Measurements from ENCODE around the gene CSRNP2. TPM values are rescaled to one million over a fixed set of nuclear protein-coding genes. Genes with fewer than 3 reads are reported as not detected.

Gene CSRNP2, protein sequence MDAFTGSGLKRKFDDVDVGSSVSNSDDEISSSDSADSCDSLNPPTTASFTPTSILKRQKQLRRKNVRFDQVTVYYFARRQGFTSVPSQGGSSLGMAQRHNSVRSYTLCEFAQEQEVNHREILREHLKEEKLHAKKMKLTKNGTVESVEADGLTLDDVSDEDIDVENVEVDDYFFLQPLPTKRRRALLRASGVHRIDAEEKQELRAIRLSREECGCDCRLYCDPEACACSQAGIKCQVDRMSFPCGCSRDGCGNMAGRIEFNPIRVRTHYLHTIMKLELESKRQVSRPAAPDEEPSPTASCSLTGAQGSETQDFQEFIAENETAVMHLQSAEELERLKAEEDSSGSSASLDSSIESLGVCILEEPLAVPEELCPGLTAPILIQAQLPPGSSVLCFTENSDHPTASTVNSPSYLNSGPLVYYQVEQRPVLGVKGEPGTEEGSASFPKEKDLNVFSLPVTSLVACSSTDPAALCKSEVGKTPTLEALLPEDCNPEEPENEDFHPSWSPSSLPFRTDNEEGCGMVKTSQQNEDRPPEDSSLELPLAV
- polyA plus RNA-seq (2012; ENCODE audit: insufficient read depth, insufficient read length) = 19.4 TPM

DNA sequence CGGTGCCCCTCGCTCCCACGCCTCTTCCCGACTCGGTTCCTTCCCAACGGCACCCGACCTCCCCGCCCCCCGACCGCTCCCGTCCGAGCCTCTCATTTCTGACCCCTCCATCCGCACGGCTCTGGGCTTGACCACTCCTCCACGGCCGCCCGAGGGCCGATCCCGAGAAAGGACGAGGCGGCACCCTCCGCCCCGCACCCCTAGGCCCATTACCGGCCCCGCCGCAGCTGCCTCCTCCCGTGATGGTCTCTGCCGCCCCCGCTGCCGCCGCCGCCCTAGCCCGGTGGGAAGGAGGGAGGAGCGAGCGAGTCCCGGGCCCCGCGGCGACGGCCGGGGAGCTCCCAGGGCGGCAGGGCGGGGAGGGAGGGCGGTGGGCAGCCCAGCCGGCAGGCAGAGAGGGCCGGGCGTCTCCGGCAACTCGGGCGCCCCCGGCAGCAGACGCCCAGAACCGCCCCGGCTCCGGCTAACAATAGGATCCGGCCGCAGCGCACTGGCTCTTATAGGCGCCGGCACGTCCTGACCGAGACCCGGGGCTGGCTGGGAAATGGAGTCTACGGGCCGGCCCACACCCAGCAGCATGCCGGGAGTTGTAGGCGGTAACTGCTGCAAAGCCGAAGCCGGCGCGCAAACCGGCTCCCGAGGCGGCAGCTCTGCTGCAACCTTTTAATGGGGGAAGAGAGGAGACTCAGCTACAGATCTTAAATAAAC lies at the start of gene CSRNP2:
TSS of gene CSRNP2 (minus strand) at position 471 of the 708 bp plus-strand sequence. CDS start 7,035 bp downstream, outside the sequence.
- DNase-seq (ENCODE audit: low read depth, low spot score) = peak; percentile 93
- H3K4me3 ChIP-seq (ENCODE audit: low read length) = peak within 1 kb of the TSS; percentile 71

GRCh38 chr12:51132693-51133092 lies 49.3 kb upstream of the CSRNP2 start:
- DNase-seq (ENCODE audit: low read depth, low spot score) = no peak

DNA sequence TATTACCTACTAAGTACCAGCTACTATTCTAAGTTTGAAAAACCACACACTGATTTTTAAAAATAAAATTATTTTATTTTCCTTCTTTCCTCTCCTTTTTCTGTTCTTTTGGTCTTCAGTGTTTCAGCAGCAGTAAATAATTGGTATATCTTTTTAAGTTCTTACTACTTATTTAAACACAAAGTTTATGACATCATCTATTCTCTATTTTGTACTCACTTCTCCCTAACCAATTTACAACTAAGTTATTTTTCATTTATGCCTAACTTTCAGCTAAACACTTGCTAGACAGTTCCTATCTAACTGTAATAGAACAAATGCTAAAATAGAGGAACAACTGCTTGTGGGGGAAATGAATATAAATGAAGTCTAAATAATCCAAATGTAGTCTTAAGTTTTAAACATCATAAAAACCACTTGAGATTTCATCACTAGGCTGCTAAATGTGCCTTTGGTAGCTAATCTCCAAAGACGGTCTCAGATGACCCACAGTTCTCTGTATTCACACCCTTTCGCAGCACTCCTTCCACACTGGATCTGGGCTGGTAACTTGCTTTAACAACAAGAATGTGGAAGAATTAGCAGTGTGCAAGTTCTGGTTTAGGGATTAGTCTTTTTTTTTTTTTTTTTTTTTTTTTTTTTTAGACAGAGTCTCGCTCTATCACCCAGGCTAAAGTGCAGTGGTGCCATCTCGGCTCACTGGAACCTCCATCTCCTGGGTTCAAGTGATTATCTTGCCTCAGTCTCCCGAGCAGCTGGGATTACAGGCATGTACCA lies 48.5 kb upstream of the CSRNP2 start:
- no peak overlapping the region for H3K4me3 ChIP-seq (ENCODE audit: low read length)
- no peak for DNase-seq (ENCODE audit: low read depth, low spot score)

More at GRCh38 chr12:51132693-51133092, 49.3 kb upstream of the CSRNP2 start:
- no peak overlapping the region for H3K4me3 ChIP-seq (ENCODE audit: low read length)

- H3K4me3 ChIP-seq (ENCODE audit: low read length) = no peak overlapping the region
- no peak for DNase-seq (ENCODE audit: low read depth, low spot score)
Observed at GRCh38 chr12:51128919-51129318, 45.5 kb upstream of the CSRNP2 start.

DNA sequence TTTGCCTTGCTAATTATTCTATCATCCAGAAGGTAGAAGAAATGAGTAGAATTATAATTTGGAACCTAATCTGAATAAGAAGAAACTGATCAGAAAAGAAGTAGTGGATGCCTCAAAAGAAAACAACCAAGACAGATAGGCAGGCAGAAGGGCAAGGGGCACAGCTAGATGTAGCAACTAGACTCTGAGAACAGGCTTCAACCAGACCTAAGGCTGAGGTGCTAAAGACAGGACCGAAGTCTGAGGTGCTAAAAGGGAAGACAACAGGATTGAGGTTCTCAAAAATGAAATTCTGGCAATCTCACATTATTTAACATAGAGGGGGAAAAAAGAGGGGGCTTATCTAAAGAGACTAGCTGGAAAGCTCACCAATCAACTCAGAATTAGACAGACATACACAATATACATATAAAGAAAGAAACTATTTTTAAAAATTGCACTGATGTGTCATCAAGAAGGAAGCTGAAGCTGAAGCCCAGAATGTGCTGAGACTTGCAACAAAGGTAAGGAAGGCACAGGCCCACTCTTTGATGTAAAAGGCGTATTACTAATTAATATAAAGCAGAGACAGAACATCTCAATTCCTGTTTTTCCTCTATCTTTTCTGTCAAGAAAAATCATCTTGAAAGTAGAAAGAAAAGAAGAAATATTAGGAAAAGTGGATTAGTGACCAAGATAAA lies 43.8 kb upstream of the CSRNP2 start:
- no peak for DNase-seq (ENCODE audit: low read depth, low spot score)
- no peak overlapping the region for H3K4me3 ChIP-seq (ENCODE audit: low read length)

DNA sequence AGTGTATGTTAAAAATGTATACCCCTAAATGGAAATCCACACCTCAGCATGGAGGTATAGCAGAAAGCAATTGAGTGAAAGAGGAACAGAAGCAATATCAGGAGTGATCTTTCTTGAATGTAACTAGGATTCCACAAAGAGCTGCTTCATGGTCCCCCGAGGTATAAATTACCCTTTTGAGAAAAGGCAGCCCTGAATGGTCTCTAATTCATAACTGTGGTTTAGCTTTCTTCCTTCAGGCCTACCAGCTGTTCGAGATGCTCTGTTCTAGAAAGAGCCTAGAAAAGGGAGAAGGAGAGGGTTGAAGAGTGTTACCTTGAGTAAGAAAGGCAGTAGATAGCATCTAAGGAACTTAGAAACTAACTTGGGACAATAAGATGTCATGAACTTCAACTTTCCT lies 42.9 kb upstream of the CSRNP2 start:
- H3K4me3 ChIP-seq (ENCODE audit: low read length) = no peak overlapping the region
- DNase-seq (ENCODE audit: low read depth, low spot score) = no peak

DNA sequence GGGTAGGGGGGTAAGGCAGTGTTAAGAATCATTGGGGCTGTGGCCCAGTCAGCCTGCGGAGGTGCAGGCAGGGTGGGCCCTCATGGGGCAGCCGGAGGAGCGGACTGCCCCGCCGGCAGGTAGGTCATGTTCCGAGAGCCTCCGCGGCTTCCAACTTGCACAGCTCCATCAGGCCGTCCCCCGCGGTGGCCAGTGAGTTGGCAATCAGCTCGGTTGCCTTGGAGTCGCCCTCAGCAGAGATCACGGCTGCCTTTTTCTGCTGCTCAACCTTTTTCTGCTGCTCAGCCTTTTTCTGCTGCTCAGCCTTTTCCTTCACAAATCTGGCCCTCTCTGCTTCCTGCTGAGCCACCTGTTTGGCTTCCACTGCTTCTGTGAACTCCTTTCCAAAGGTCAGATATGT lies 41.1 kb upstream of the CSRNP2 start:
- DNase-seq (ENCODE audit: low read depth, low spot score) = no peak
- H3K4me3 ChIP-seq (ENCODE audit: low read length) = no peak overlapping the region

DNA sequence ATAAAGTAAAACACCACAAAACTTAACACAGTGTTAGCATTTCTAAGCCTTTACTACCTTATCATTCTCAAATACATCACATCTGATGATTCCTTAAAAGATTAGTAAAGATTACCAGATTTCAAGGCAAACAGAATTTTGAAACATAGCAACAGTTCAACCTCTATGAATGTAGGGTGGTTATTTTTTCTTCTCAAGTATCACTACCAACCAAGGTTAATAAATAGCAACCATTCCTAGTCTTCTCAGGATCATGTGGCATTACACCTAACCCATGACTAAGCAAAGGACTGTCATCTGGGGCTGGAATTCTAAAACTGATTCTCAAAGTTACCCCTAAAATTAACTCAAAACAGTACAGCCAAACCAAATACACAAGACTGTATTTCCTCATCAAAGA lies 39.4 kb upstream of the CSRNP2 start:
- H3K4me3 ChIP-seq (ENCODE audit: low read length) = no peak overlapping the region
- DNase-seq (ENCODE audit: low read depth, low spot score) = no peak

DNA sequence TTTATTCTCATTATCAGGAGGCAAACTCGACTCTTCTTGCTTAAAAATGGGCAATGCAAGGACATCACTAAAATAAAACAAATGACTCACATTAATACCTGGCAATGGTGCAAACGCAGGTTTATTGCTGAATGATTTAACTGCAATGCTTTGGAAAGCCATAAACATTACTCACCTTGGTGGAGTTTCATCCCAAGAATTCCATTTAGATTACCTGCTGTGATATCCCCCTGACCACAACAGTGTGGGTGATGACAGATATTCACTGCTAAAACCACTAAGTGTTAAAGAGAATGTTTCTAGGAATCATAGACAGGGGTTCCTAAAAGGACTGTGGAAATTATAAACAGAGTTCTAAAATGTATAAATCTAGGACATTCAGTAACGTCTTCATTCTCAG lies 35.3 kb upstream of the CSRNP2 start:
- no peak overlapping the region for H3K4me3 ChIP-seq (ENCODE audit: low read length)
- no peak for DNase-seq (ENCODE audit: low read depth, low spot score)

GRCh38 chr12:51115533-51115932 lies 32.1 kb upstream of the CSRNP2 start:
- no peak for DNase-seq (ENCODE audit: low read depth, low spot score)
- H3K4me3 ChIP-seq (ENCODE audit: low read length) = no peak overlapping the region

GRCh38 chr12:51108136-51108535 lies 24.7 kb upstream of the CSRNP2 start:
- H3K4me3 ChIP-seq (ENCODE audit: low read length) = no peak overlapping the region
- DNase-seq (ENCODE audit: low read depth, low spot score) = no peak

- H3K4me3 ChIP-seq (ENCODE audit: low read length) = no peak overlapping the region
- DNase-seq (ENCODE audit: low read depth, low spot score) = no peak
Observed at GRCh38 chr12:51103977-51104376, 20.6 kb upstream of the CSRNP2 start.

DNA sequence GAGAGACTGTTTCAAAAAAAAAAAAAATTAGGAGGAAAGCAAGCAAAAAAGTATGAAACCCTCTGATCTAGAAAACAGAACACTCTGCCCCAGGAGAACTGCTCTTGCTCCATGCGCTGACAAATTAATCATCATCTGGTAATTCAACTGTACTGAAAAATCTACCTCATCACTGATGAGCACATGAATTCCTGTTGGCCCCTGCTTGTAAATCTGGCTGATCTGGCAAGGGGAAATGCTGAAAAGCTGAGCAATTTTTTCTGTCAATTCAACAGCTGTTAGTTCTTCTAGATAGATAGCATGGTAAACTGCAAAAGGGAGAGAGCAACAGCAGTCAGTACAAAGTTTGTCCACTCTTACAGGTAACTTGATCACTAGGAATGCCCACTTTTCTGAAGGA lies 15.2 kb upstream of the CSRNP2 start:
- no peak for DNase-seq (ENCODE audit: low read depth, low spot score)
- no peak overlapping the region for H3K4me3 ChIP-seq (ENCODE audit: low read length)

DNA sequence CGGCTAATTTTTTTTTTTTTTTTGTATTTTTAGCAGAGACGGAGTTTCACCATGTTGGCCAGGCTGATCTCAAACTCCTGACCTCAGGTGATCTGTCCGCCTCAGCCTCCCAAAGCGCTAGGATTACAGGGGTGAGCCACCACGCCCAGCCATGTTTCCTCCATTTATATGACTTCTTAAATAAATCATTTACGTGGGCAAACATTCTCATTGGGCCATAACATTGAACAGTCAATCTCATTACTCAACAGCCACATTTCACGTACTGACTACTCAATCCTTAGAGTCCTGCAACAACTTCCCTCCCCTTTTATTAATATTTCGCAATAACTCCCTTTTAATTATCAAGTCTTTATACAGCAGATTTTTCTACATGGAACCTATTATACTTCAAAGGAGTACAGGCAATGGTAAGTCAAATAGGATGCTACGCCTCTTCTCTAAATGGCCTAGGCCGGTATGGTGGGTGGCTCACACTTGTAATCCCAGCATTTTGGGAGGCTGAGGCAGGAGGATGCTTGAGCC lies 7.4 kb upstream of the CSRNP2 start:
- no peak overlapping the region for H3K4me3 ChIP-seq (ENCODE audit: low read length)
- DNase-seq (ENCODE audit: low read depth, low spot score) = no peak

DNA sequence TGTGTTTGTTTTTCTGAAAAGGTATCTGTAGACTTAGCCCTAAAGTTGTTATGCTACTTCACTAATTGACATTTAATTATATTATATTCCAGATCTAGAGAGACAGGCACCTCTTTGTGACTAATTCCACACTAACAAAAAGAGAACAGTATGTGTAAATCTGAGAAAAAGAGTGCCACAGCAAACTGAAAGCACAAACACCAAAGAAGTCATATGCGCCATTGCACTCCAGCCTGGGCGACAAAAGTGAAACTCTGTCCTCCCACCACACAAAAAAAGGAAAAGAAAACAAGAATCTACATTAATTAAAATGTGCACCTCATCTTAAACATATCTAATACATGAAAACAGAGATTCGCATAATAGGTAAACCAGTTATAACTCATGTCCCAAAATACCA lies 4.4 kb upstream of the CSRNP2 start:
- DNase-seq (ENCODE audit: low read depth, low spot score) = no peak
- H3K4me3 ChIP-seq (ENCODE audit: low read length) = no peak overlapping the region

DNA sequence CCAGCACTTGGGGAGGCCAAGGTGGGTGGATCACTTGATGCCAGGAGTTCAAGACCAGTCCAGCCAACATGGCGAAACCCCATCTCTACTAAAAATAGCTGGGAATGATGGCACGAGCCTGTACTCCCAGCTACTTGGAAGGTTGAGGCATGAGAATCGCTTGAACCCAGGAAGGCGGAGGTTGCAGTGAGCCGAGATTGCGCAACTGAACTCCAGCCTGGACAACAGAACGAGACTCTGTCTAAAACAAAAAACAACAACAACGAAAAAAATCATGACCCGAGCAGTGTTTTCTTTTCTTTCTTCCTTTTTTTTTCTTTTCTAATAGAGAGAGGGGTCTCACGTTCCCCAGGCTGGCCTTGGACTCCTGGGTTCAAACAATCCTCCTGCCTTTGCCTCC lies 3.5 kb upstream of the CSRNP2 start:
- DNase-seq (ENCODE audit: low read depth, low spot score) = no peak

DNA sequence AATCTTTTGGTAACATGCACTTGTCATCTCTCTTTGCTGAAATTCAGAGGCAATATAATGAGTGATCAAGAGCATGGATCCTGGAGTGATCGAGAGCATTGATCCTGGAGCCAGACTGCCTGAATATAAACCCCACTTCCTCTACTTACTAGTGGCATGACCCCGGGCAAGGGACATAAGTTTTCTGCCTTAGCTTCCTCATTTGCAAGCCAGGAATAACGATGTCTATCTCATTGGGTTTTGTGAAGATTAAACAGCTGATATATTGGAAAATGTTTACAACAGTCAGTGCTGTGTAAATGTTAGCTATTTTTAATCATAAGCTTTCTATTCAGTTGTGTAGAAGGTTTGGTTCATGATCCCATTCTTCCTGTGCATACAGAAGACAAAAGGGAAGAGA lies 2.4 kb upstream of the CSRNP2 start:
- H3K4me3 ChIP-seq (ENCODE audit: low read length) = no peak overlapping the region
- DNase-seq (ENCODE audit: low read depth, low spot score) = no peak

More for the DNA sequence above, 3.5 kb upstream of the CSRNP2 start:
- no peak overlapping the region for H3K4me3 ChIP-seq (ENCODE audit: low read length)

GRCh38 chr12:51082561-51083125 lies 753 bp downstream of the CSRNP2 start:
- H3K4me3 ChIP-seq (ENCODE audit: low read length) = peak overlapping the region; percentile 71
- DNase-seq (ENCODE audit: low read depth, low spot score) = peak; percentile 49
